Thoracic aorta (tissue), 2 donors: ENCODE results near the gene GRK3. TPM values are rescaled to one million over a fixed set of nuclear protein-coding genes. Genes with fewer than 3 reads are reported as not detected.
"Not testable (repeated sequence)": the region's sequence is repeated elsewhere in the genome, so short reads cannot be mapped to it uniquely, and the experiment has no call there.

Source experiments
- ATAC-seq: fragments of 150-250 bp; one replicate; pipeline ENCODE4 v1.8.0; 2017; ENCODE audit warnings: low read depth; ENCODE audit not compliant: insufficient number of reproducible peaks, low FRiP score
- DNase-seq: peaks from one replicate; pipeline ENCODE4 v3.0.0-alpha.2; 2020; ENCODE audit warnings: low spot score
- H3K27ac ChIP-seq, 2 donors: fragments of 200-600 bp; sonication (generic); 1 replicate in 1 of 2; 2 replicates in 1 of 2; pipeline ENCODE4 v1.5.1; 2016; ENCODE audit warnings: mild to moderate bottlenecking in 2 of 2, moderate library complexity in 2 of 2
- H3K27me3 ChIP-seq: fragments of 200-600 bp; sonication (generic); replicated peaks from 2 replicates; pipeline ENCODE4 v1.6.0; 2016; ENCODE audit warnings: mild to moderate bottlenecking; ENCODE audit not compliant: insufficient read depth
- H3K36me3 ChIP-seq: fragments of 200-600 bp; sonication (generic); one replicate; pipeline ENCODE4 v1.5.1; 2016
- H3K4me1 ChIP-seq, 2 donors: fragments of 200-600 bp; sonication (generic); 1 replicate in 1 of 2; 2 replicates in 1 of 2; pipeline versions ENCODE4 v1.5.1 to v1.6.0; 2016; ENCODE audit warnings: low read depth in 2 of 2, mild to moderate bottlenecking in 1 of 2; ENCODE audit not compliant: control insufficient read depth in 1 of 2
- H3K4me3 ChIP-seq: fragments of 200-600 bp; sonication (generic); 2 replicates; pipeline ENCODE4 v1.5.1; 2016; ENCODE audit warnings: mild to moderate bottlenecking
- H3K9me3 ChIP-seq: fragments of 200-600 bp; sonication (generic); 2 replicates; pipeline ENCODE4 v1.5.1; 2016
- CTCF ChIP-seq: fragments of 200-600 bp; sonication (generic); IDR thresholded peaks from one replicate; pipeline ENCODE4 v1.5.1; 2019; ENCODE audit warnings: antibody characterized with exemption
- total RNA-seq, 2 donors: library from RNA; depleted of rRNA; stranded (reverse); fragments of >200 nt; gene quantifications; one replicate each; pipeline versions ENCODE4 v1.1.0 to v1.2.3, GENCODE V29; 2016

GRK3 gene
- total RNA-seq, 2 donors from 2014 or later, result 4.4 to 4.6 TPM

GRCh38 chr22:25555586-25555985, 8.9 kb upstream of the GRK3 start:
- ATAC-seq (no peak), DNase-seq (no peak)
- Histone ChIP-seq H3K9me3 (no peaks in the 10 kb centered on the region), H3K27ac (no peak overlapping the region), H3K4me1 (no peaks in the 10 kb centered on the region), H3K4me3 (no peak overlapping the region), H3K36me3 (no peaks in the 10 kb centered on the region), H3K27me3 (no peaks in the 10 kb centered on the region)
- no peak for TF ChIP-seq CTCF

- no peaks in the 10 kb centered on the region for H3K36me3 ChIP-seq
- H3K9me3 ChIP-seq, result no peaks in the 10 kb centered on the region
- no peak for TF ChIP-seq CTCF
- ATAC-seq, result no peak
- no peaks in the 10 kb centered on the region for H3K27me3 ChIP-seq
- DNase-seq, result no peak
- no peak overlapping the region for H3K27ac ChIP-seq
- no peaks in the 10 kb centered on the region for H3K4me1 ChIP-seq
- H3K4me3 ChIP-seq, result no peak overlapping the region
Observed at GRCh38 chr22:25557218-25557617, 7.3 kb upstream of the GRK3 start.

DNA sequence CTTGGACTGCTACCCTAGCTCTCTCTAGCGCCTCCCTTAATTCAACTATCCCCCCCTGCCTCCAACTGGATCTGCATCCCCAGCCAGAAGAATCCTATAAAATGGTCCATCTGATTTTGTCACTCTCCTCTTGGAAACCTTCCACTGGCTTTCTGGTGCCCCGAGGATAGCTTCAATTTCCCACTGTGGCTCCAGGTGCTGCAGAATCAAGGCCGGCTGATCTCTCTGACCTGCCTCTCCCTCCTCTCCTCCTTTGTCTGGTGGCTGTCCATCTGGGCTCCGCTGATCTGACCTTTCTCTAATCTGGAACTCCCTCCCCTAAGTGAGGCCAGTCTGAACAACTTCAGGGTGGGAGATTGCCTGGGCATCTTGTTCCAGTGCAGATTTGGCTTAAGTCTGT, 6.1 kb upstream of the GRK3 start:
- Histone ChIP-seq H3K27me3 (no peaks in the 10 kb centered on the region), H3K4me3 (no peak overlapping the region), H3K9me3 (no peaks in the 10 kb centered on the region), H3K4me1 (peaks cover 1 to 4% of the 10 kb centered on the region in 2 donors), H3K27ac (no peak overlapping the region), H3K36me3 (no peaks in the 10 kb centered on the region)
- ATAC-seq (no peak), DNase-seq (no peak)
- no peak for TF ChIP-seq CTCF

- not testable (repeated sequence) for H3K27me3 ChIP-seq, H3K4me3 ChIP-seq, ATAC-seq, H3K9me3 ChIP-seq, DNase-seq, H3K36me3 ChIP-seq, H3K27ac ChIP-seq
- H3K4me1 ChIP-seq, result peaks cover 4 to 12% of the 10 kb centered on the region in 2 donors
Observed at GRCh38 chr22:25559910-25560309, 4.6 kb upstream of the GRK3 start.

GRCh38 chr22:25561182-25561581, 3.3 kb upstream of the GRK3 start:
- H3K9me3 ChIP-seq, H3K4me3 ChIP-seq, H3K27ac ChIP-seq, H3K27me3 ChIP-seq, DNase-seq, ATAC-seq, H3K36me3 ChIP-seq: not testable (repeated sequence)
- H3K4me1 ChIP-seq, result peaks cover 4 to 19% of the 10 kb centered on the region in 2 donors

DNA sequence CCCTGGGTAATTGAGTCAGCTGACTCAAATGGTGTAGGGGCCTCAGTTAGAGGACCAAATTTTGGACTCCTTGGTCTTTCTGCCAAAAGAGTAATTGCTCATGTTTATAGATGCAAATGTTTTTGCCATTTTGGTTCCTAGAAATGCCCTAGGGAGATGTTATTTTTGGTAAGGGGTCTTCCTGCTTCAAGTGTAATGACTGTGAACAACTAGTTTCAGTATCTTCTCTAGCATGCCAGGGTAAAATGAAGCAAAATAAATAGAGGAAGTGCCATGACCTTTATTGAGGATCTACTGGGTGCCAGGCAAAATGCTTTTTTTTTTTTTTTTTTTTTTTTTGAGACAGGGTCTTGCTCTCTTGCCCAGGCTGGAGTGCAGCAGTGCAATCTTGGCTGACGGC, 2.5 kb upstream of the GRK3 start:
- H3K4me3 ChIP-seq, H3K27ac ChIP-seq, H3K9me3 ChIP-seq, H3K27me3 ChIP-seq, DNase-seq, ATAC-seq, H3K36me3 ChIP-seq: not testable (repeated sequence)
- H3K4me1 ChIP-seq, result peaks cover 4 to 19% of the 10 kb centered on the region in 2 donors

- ATAC-seq, H3K27me3 ChIP-seq, H3K36me3 ChIP-seq, DNase-seq, H3K9me3 ChIP-seq: not testable (repeated sequence)
- Histone ChIP-seq H3K4me3 (peak overlapping the region; percentile 79), H3K4me1 (peaks cover 4 to 19% of the 10 kb centered on the region in 2 donors), H3K27ac (peak overlapping the region; percentile 34 to 42)
Observed at GRCh38 chr22:25562966-25563760, 1.3 kb upstream of the GRK3 start.
